Tibial nerve (tissue), 4 donors: ENCODE results near the gene UBE2R2. TPM values are rescaled to one million over a fixed set of nuclear protein-coding genes. Genes with fewer than 3 reads are reported as not detected.
"Not testable (repeated sequence)": the region's sequence is repeated elsewhere in the genome, so short reads cannot be mapped to it uniquely, and the experiment has no call there.

Source experiments
- DNase-seq, 2 donors: peaks; one replicate each; pipeline ENCODE4 v3.0.0-alpha.2; 2019; ENCODE audit warnings: low spot score in 2 of 2
- H3K27ac ChIP-seq, 4 donors: fragments of 200-600 bp; sonication (generic) in 3 of 4; one replicate each; pipeline ENCODE4 v1.5.1; 2017 to 2019; ENCODE audit warnings: mild to moderate bottlenecking in 1 of 4
- H3K27me3 ChIP-seq, 2 donors: fragments of 200-600 bp; sonication (generic) in 1 of 2; one replicate each; pipeline versions ENCODE4 v1.5.1 to v1.6.0; 2017 to 2019
- H3K36me3 ChIP-seq, 3 donors: fragments of 200-600 bp; sonication (generic); one replicate each; pipeline ENCODE4 v1.5.1; 2018 to 2019
- H3K4me1 ChIP-seq, 4 donors: fragments of 200-600 bp; sonication (generic) in 3 of 4; one replicate each; pipeline ENCODE4 v1.5.1; 2017 to 2019
- H3K4me3 ChIP-seq, 4 donors: fragments of 200-600 bp; sonication (generic) in 3 of 4; one replicate each; pipeline ENCODE4 v1.5.1; 2017 to 2019; ENCODE audit warnings: mild to moderate bottlenecking in 1 of 4, moderate library complexity in 1 of 4
- H3K9me3 ChIP-seq, 4 donors: fragments of 200-600 bp; sonication (generic) in 3 of 4; one replicate each; pipeline ENCODE4 v1.5.1; 2017 to 2019
- CTCF ChIP-seq, 5 experiments: fragments of 200-600 bp in 3 of 5; fragments of 450-650 bp in 2 of 5; sonication (generic) in 3 of 5; IDR thresholded peaks; one replicate each; pipeline ENCODE4 v1.5.1; 2016 to 2019; ENCODE audit warnings: antibody characterized with exemption in 5 of 5, mild to moderate bottlenecking in 3 of 5, moderate library complexity in 2 of 5
- EP300 ChIP-seq, 2 donors: sonication (generic); formaldehyde crosslinking; IDR thresholded peaks; one replicate each; pipeline ENCODE4 v1.6.1; 2017; ENCODE audit warnings: antibody characterized with exemption in 2 of 2, mild to moderate bottlenecking in 1 of 2
- POLR2A ChIP-seq, 2 donors: fragments of 450-650 bp; IDR thresholded peaks; one replicate each; pipeline ENCODE4 v1.6.1; 2017; ENCODE audit warnings: antibody characterized with exemption in 2 of 2, mild to moderate bottlenecking in 2 of 2, moderate library complexity in 2 of 2
- WGBS, 2 donors: methylation state at CpG; one replicate each; pipeline ENCODE4 v1.1.5; 2018; 5-methylcytosine and 5-hydroxymethylcytosine counted together
- total RNA-seq, 4 donors: library from RNA; depleted of rRNA; stranded (reverse); fragments of >200 nt; gene quantifications; one replicate each; pipeline ENCODE4 v1.1.0, GENCODE V29; 2016

Gene UBE2R2, protein sequence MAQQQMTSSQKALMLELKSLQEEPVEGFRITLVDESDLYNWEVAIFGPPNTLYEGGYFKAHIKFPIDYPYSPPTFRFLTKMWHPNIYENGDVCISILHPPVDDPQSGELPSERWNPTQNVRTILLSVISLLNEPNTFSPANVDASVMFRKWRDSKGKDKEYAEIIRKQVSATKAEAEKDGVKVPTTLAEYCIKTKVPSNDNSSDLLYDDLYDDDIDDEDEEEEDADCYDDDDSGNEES
- total RNA-seq = 10 to 100 TPM; 23.2 to 28.4 (median 25.9) TPM

- H3K27ac ChIP-seq = peak within 1 kb of the TSS; percentile 97 to 100 (median 99)
- H3K9me3 ChIP-seq = no peaks in the 10 kb centered on the region
- WGBS, 2 donors = 2% methylated on average over 35 to 39 of the region's 66 CpGs
- H3K4me3 ChIP-seq = peak within 1 kb of the TSS; percentile 72 to 94 (median 84)
- DNase-seq = peak; percentile 80 to 85
- H3K4me1 ChIP-seq = peaks cover 0 to 70% (median 37%) of the 10 kb centered on the region in 4 donors
- TF ChIP-seq POLR2A (IDR thresholded peaks at IDR 0.05) (peak; percentile 59 to 85), CTCF (IDR thresholded peaks at IDR 0.05) (no peak), EP300 (IDR thresholded peaks at IDR 0.05) (peak in 1 of 2 donors; percentile 94)
- no peaks in the 10 kb centered on the region for H3K27me3 ChIP-seq
- no peaks in the 10 kb centered on the region for H3K36me3 ChIP-seq
Observed at GRCh38 chr9:33816327-33817252, at the start of gene UBE2R2. Gene UBE2R2 (plus strand): TSS chr9:33817160. CDS start chr9:33817758, 598 bp downstream.

DNA sequence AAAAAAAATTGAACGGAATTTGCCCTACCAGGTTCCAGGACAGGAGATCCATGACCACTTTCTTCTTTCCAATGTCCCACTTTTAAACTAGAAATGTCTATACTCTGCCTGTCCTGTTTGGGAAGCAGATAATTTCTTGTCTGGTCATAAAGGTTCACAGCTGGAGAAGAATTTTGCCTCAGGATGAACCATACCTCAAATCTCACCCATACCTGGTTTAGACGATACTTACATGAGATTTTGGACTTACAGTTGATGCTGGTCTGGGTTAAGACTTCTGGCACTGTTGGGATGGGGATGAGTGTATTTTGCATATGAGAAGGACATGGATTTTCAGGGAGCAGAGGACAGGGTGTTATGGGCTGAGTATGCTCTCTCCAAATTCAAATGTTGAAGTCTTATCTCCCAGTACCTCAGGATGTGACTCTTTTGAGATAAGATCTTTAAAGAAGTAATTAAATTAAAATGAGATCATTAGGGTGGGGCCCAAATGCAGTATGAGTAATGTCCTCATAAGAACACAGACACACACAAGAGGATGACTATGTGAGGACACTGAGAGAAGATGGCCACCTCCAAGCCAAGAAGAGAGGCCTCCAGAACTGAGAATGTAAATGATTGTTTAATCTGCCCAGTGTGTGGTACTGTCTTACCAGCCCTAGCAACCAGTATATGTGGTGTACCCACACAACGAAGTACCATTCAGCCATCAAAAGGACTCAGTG lies 46.6 kb upstream of the UBE2R2 start:
- not testable (repeated sequence) for H3K9me3 ChIP-seq, H3K27ac ChIP-seq, H3K4me3 ChIP-seq, DNase-seq, H3K36me3 ChIP-seq, H3K27me3 ChIP-seq, H3K4me1 ChIP-seq
- WGBS, 2 donors = 83 to 91% methylated on average over 3 of the region's 3 CpGs

DNA sequence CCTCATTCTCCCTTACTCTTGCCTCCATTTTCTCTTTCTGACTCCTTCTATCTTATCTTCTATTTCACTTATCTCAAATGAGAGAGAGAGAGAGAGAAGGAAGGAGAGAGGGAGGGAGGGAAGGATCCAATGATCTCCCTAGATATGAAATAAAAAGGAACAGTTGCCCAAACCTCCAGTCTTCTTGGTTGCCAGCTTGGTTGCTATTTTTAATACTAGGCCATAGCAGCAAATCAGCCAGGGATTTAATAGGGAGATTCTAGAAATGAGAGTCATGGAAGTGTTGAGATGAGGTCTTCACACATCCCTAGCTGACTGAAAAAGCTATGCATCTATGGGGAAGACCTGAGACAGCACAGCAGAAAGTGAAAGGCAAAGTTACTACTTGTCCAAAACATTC lies 43.8 kb upstream of the UBE2R2 start:
- not testable (repeated sequence) for H3K36me3 ChIP-seq, H3K9me3 ChIP-seq, H3K4me3 ChIP-seq, H3K27ac ChIP-seq, DNase-seq, H3K4me1 ChIP-seq, H3K27me3 ChIP-seq

DNA sequence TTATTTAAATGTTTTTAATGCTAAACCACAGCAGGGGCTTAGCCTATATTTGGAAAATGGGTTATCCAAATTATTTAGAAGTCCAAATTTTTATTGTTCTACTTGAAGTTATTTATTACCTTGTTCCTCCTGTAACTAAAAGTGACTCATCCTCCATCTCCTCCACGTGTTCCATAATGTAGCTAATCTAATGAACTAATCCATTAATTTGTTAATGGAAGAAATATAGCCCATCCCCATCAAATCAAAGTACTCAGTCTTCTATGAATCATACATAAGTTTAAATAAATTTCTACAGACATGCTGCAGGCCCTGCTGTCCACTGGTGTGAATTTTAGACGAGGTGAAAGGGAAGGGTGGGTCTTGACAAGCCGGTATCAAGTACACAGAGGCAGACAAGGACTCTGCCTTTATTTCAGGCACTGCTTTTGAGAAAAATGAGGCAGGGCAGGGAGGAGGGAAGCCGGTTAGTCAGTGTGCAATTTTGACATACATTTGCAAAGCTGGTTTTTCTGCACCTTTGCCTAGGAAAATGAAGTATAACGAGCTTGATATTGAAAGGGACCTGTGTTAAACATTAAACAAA lies 42.8 kb upstream of the UBE2R2 start:
- H3K27ac ChIP-seq, H3K27me3 ChIP-seq, DNase-seq, H3K4me1 ChIP-seq, H3K4me3 ChIP-seq, H3K36me3 ChIP-seq, H3K9me3 ChIP-seq: not testable (repeated sequence)
- 74 to 77% methylated on average over 5 of the region's 5 CpGs for WGBS, 2 donors

- TF ChIP-seq CTCF (IDR thresholded peaks at IDR 0.05) = no peak
- TF ChIP-seq POLR2A (IDR thresholded peaks at IDR 0.05) = no peak
- no peak for TF ChIP-seq EP300 (IDR thresholded peaks at IDR 0.05)
- no peaks in the 10 kb centered on the region for H3K36me3 ChIP-seq
- H3K27me3 ChIP-seq = no peaks in the 10 kb centered on the region
- no peaks in the 10 kb centered on the region for H3K4me1 ChIP-seq
- H3K9me3 ChIP-seq = no peaks in the 10 kb centered on the region
- no peak overlapping the region for H3K27ac ChIP-seq
- no peak for DNase-seq
- H3K4me3 ChIP-seq = no peak overlapping the region
Observed at GRCh38 chr9:33776578-33776977, 40.4 kb upstream of the UBE2R2 start.

- TF ChIP-seq CTCF (IDR thresholded peaks at IDR 0.05) = peak; percentile 30 to 83 (median 66)
- no peak for TF ChIP-seq EP300 (IDR thresholded peaks at IDR 0.05)
- 13 to 20% methylated on average over 6 of the region's 6 CpGs for WGBS, 2 donors
- peak in 1 of 2 donors; percentile 22 for DNase-seq
Observed at GRCh38 chr9:33778700-33779351, 38.1 kb upstream of the UBE2R2 start.

More at GRCh38 chr9:33778700-33779351, 38.1 kb upstream of the UBE2R2 start:
- no peaks in the 10 kb centered on the region for H3K4me1 ChIP-seq
- no peaks in the 10 kb centered on the region for H3K36me3 ChIP-seq
- H3K4me3 ChIP-seq = no peak overlapping the region
- no peaks in the 10 kb centered on the region for H3K9me3 ChIP-seq
- H3K27ac ChIP-seq = no peak overlapping the region
- no peaks in the 10 kb centered on the region for H3K27me3 ChIP-seq
